ENCODE measurements around the gene ARHGAP18. TPM values are rescaled to one million over a fixed set of nuclear protein-coding genes. Genes with fewer than 3 reads are reported as not detected.

Gene ARHGAP18
- total and polyA plus RNA-seq, 2 of the 13 experiments (the other 11 are each of a cell fraction or from before 2014, with no cell fraction given), result 58.2 to 115 TPM

DNA sequence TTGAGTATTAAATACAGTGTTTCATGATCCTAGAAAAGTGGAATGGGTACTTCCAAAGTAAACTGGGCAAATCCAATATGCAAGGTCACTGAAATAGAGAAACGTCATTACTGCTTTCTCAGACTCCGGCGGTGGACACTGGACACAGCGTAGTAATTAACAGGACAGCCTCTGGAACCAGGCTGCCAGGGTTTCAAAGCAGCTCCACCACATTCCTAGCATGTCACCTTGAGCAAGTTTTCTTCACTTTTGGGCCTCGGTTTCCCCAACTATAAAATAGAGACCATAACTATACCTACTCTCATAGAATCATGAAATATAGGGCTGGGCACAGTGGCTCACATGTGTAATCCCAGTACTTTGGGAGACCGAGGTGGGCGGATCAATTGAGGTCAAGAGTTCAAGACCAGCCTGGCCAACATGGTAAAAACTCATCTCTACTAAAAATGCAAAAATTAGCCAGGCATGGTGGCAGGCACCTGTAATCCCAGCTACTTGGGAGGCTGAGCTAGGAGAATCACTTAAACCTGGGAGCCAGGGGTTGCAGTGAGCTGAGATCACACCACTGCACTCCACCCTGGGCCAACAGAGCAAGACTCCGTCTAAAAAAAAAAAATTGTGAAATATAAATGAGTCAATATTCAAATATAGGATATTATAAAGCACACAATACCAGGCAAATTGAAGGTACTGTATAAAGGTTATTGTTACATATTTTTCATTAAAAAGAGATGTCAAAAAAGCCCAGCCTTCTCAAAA lies 24.9 kb downstream of the ARHGAP18 start:
- FAIRE-seq (no peak), DNase-seq (ENCODE audit: low spot score) (no peak), ATAC-seq (no peak)
- intact Hi-C loops (cut with micrococcal nuclease; ENCODE audit: unreplicated experiment) (loop anchor here (1.0 to 5.0 kb wide), 2 partner anchors 32 to 38 kb away; no protein-coding TSS in a partner anchor), in situ Hi-C loops (cut with HindIII; ENCODE audit: extremely low pct_ligation_motif_present, low pct_unique_long_range_greater_than_20kb) (no loop called here)
- Histone ChIP-seq H3K9ac (ENCODE audit: insufficient read depth, low read depth, low read length) (0 out of 2 replicates have a peak overlapping the region, but pooled peaks have one; percentile 43), H2AFZ (ENCODE audit: low read length) (no peak overlapping the region), H3K9me3 (ENCODE audit: low read length) (no peaks in the 10 kb centered on the region), H3K4me2 (ENCODE audit: low read depth, low read length) (peak overlapping the region; percentile 58), H4K20me1 (ENCODE audit: insufficient read depth, low read length) (no peaks in the 10 kb centered on the region), H3K27me3 (ENCODE audit: control insufficient read depth in 1 of 2, insufficient read depth in 2 of 2, low read length in 2 of 2) (no peaks in the 10 kb centered on the region), H3K4me3 (replicated peaks in 1 of 3; ENCODE audit: insufficient read depth in 1 of 3, low read depth in 2 of 3, low read length in 3 of 3) (no peak overlapping the region), H3K27ac (ENCODE audit: extremely low read length, insufficient read depth, low read length) (peak overlapping the region; percentile 70), H3K36me3 (replicated peaks in 1 of 2; ENCODE audit: control insufficient read depth in 1 of 2, insufficient read depth in 2 of 2, low read length in 2 of 2) (peaks cover 2 to 33% of the 10 kb centered on the region in 2 experiments; a peak in 3 of 5 replicates), H3K4me1 (ENCODE audit: insufficient read depth, low read length) (peaks cover 97% of the 10 kb centered on the region), H3K79me2 (ENCODE audit: insufficient read depth, low read length) (peaks cover 95% of the 10 kb centered on the region)
- no TSS peak for BruUV-seq (replicated peaks)
- ChIA-PET POLR2A (interaction anchor here (0.9 to 2.8 kb wide), 5 partner anchors 10 to 44 kb away, joined by 3 to 24 read pairs (median 9); partner anchors contain the start of gene ARHGAP18), CTCF (ENCODE audit: low intra/inter-chr PET ratio, low total read pairs) (no interaction called here)
- peak; percentile 51 for TF ChIP-seq RBM22 (optimal IDR thresholded peaks at IDR 0.05; ENCODE audit: low read length)
- TF ChIP-seq DBP (CRISPR knock-in tag; IDR thresholded peaks at IDR 0.05; ENCODE audit: not compliant biosample characterization), result no peak
- TF ChIP-seq ZMYM3 (CRISPR knock-in tag; IDR thresholded peaks at IDR 0.05), result peak; percentile 73; the same call in 1 of the 2 replicates
- TF ChIP-seq NR2F1 (CRISPR knock-in tag; IDR thresholded peaks at IDR 0.05), result peak in 1 of 2 experiments; percentile 23; a peak in 1 of 4 replicates
- no peak for TF ChIP-seq ZC3H13 (CRISPR knock-in tag; IDR thresholded peaks at IDR 0.05)
- 0 out of 2 replicates have a peak, but pooled peaks have one; percentile 12 for TF ChIP-seq SAP130 (CRISPR knock-in tag; IDR thresholded peaks at IDR 0.05; ENCODE audit: low read depth)
- no peak for TF ChIP-seq NFAT5 (CRISPR knock-in tag; IDR thresholded peaks at IDR 0.05)
- TF ChIP-seq ZBTB38 (CRISPR knock-in tag; IDR thresholded peaks at IDR 0.05), result peak; percentile 37; the same call in 1 of the 2 replicates
- peak; percentile 42; the same call in 1 of the 2 replicates for TF ChIP-seq ZNF121 (CRISPR knock-in tag; IDR thresholded peaks at IDR 0.05)
- TF ChIP-seq POGZ (CRISPR knock-in tag; IDR thresholded peaks at IDR 0.05), result 0 out of 2 replicates have a peak, but pooled peaks have one; percentile 48
- TF ChIP-seq RARA (CRISPR knock-in tag; IDR thresholded peaks at IDR 0.05), result 0 out of 2 replicates have a peak, but pooled peaks have one; percentile 28
- TF ChIP-seq ZNF781 (CRISPR knock-in tag; IDR thresholded peaks at IDR 0.05; ENCODE audit: borderline replicate concordance, not compliant biosample characterization), result no peak
- 0 out of 2 replicates have a peak, but pooled peaks have one; percentile 28 for TF ChIP-seq ZNF547 (CRISPR knock-in tag; IDR thresholded peaks at IDR 0.05)
- 0 out of 2 replicates have a peak, but pooled peaks have one; percentile 21 for TF ChIP-seq ZNF501 (CRISPR knock-in tag; IDR thresholded peaks at IDR 0.05)
- TF ChIP-seq ZKSCAN5 (CRISPR knock-in tag; IDR thresholded peaks at IDR 0.05), result no peak
- 76% methylated on average over 8 of the region's 8 CpGs for WGBS (ENCODE audit: low lambda C conversion rate)
